K562 (cell line): ENCODE results near the gene UNC13A. TPM values are rescaled to one million over a fixed set of nuclear protein-coding genes. Genes with fewer than 3 reads are reported as not detected.
A peak's percentile ranks its signal among the peaks of the same experiment; 100 is the strongest.

ENCODE experiments used
- ATAC-seq: fragments of 200-7000 bp; cut with Tn5 transposase; 3 replicates; pipeline ENCODE4 v1.9.1; 2020; ENCODE audit warnings: moderate library complexity
- BruUV-seq: library from RNA; stranded (reverse); fragments of 400-500 nt; replicated peaks from 2 replicates; lab custom pipeline; 2021; lab: Mats Ljungman, UMichigan
- CTCF ChIA-PET: fragments of 300-600 bp; formaldehyde crosslinking; extraction: SDS; loops from one replicate; lab custom pipeline; 2021; ENCODE audit warnings: low intra/inter-chr PET ratio; lab: Yijun Ruan, JAX
- POLR2A ChIA-PET: fragments of 300-600, 350-650 bp; sonication (Branson Sonifier 250); formaldehyde crosslinking; extraction: SDS; loops from one replicate; lab custom pipeline; 2021; ENCODE audit warnings: antibody characterized with exemption, inconsistent platforms; lab: Yijun Ruan, JAX
- DNase-seq, 4 experiments: peaks; one replicate each; pipeline versions ENCODE4 v3.0.0 to v3.0.0-alpha.2; 2011 to 2018; ENCODE audit warnings: low spot score in 3 of 4, mixed read lengths in 3 of 4; ENCODE audit errors: extremely low read depth in 1 of 4
- FAIRE-seq: peaks from 2 replicates; lab custom pipeline; 2011; peaks lifted over from hg19 to GRCh38; lab: Jason Lieb, UNC
- H2AFZ ChIP-seq: 2 replicates; pipeline ENCODE4 v1.6.0; 2011; ENCODE audit warnings: low read depth, low read length, control low read depth, inconsistent platforms
- H3K27ac ChIP-seq: fragments of 200-600 bp; 3 replicates; pipeline ENCODE4 v1.8.0; 2011; ENCODE audit warnings: low read depth, mild to moderate bottlenecking, control low read depth, inconsistent platforms, low read length, moderate library complexity, mixed read lengths; ENCODE audit errors: extremely low read depth
- H3K27me3 ChIP-seq, 2 experiments: fragments of 300-600 bp in 1 of 2; 2 replicates in 1 of 2; 3 replicates in 1 of 2; pipeline versions ENCODE4 v1.6.0 to v1.8.0; 2011; ENCODE audit warnings: inconsistent platforms in 2 of 2, low read length in 2 of 2, mild to moderate bottlenecking in 1 of 2, mixed read lengths in 1 of 2, moderate library complexity in 1 of 2; ENCODE audit not compliant: control insufficient read depth in 2 of 2, insufficient read depth in 2 of 2
- H3K36me3 ChIP-seq: fragments of 300-600 bp; 3 replicates; pipeline ENCODE4 v1.8.0; 2011; ENCODE audit warnings: mild to moderate bottlenecking, low read length, inconsistent platforms; ENCODE audit not compliant: control insufficient read depth, insufficient read depth
- H3K4me1 ChIP-seq, 2 experiments: fragments of 200-600 bp in 1 of 2; replicated peaks in 1 of 2; 2 replicates in 1 of 2; 3 replicates in 1 of 2; pipeline versions ENCODE4 v1.5.1 to v1.8.0; 2011; ENCODE audit warnings: inconsistent platforms in 2 of 2, low read length in 2 of 2, mild to moderate bottlenecking in 1 of 2, mixed read lengths in 1 of 2, moderate library complexity in 1 of 2; ENCODE audit not compliant: control insufficient read depth in 2 of 2, insufficient read depth in 2 of 2
- H3K4me2 ChIP-seq: 2 replicates; pipeline ENCODE4 v1.6.1; 2011; ENCODE audit warnings: low read length, control low read depth, inconsistent platforms, mixed read lengths; ENCODE audit not compliant: insufficient read depth
- H3K4me3 ChIP-seq: fragments of 200-600 bp; sonication (generic), shearing (Covaris generic); 2 replicates; pipeline ENCODE4 v1.5.1; 2016; ENCODE audit warnings: control low read depth, inconsistent platforms
- H3K79me2 ChIP-seq: fragments of 200-600 bp; 3 replicates; pipeline ENCODE4 v1.8.0; 2011; ENCODE audit warnings: low read length, inconsistent platforms; ENCODE audit not compliant: control insufficient read depth, insufficient read depth
- H3K9ac ChIP-seq, 2 experiments: 2 replicates each; pipeline versions ENCODE4 v1.6.0 to v1.6.1; 2011; ENCODE audit warnings: low read depth in 2 of 2, low read length in 2 of 2, control low read depth in 1 of 2, inconsistent platforms in 1 of 2, mild to moderate bottlenecking in 1 of 2, mixed read lengths in 1 of 2; ENCODE audit not compliant: insufficient read depth in 1 of 2
- H3K9me1 ChIP-seq: one replicate; pipeline ENCODE4 v1.6.0; 2011; ENCODE audit warnings: inconsistent platforms, mild to moderate bottlenecking, low read length, moderate library complexity; ENCODE audit not compliant: control insufficient read depth, insufficient read depth
- H3K9me3 ChIP-seq: replicated peaks from 2 replicates; pipeline ENCODE4 v1.5.1; 2011; ENCODE audit warnings: low read depth, low read length, inconsistent platforms; ENCODE audit not compliant: control insufficient read depth, insufficient read depth
- H4K20me1 ChIP-seq: replicated peaks from 2 replicates; pipeline ENCODE4 v1.6.1; 2011; ENCODE audit warnings: low read length, inconsistent platforms, mixed read lengths; ENCODE audit not compliant: control insufficient read depth, insufficient read depth
- CAMTA2 ChIP-seq: fragments of 250-450 bp; sonication (Bioruptor Pico); conservative IDR thresholded peaks from 2 replicates; pipeline ENCODE4 v1.5.1; 2022
- CUX1 ChIP-seq: fragments of 200-800 bp; sonication (Bioruptor generic); IDR thresholded peaks from 2 replicates; pipeline ENCODE4 v1.6.1; 2016; ENCODE audit warnings: missing genetic modification characterization, missing compliant biosample characterization
- EWSR1 ChIP-seq: fragments of 450-650 bp; IDR thresholded peaks from 2 replicates; pipeline ENCODE4 v1.6.1; 2018; ENCODE audit warnings: borderline replicate concordance, mild to moderate bottlenecking, low read depth, moderate library complexity; ENCODE audit not compliant: partially characterized antibody
- HMGXB4 ChIP-seq: sonication (generic); formaldehyde crosslinking; IDR thresholded peaks from 2 replicates; pipeline ENCODE4 v1.8.1; 2023; ENCODE audit warnings: mild to moderate bottlenecking, missing genetic modification reagents
- ZNF76 ChIP-seq: fragments of 250-450 bp; sonication (Bioruptor Pico); IDR thresholded peaks from 2 replicates; pipeline ENCODE4 v1.4.0; 2020; ENCODE audit warnings: mild to moderate bottlenecking, moderate library complexity, borderline replicate concordance
- WGBS: fragments of 100-300 bp; shearing (Covaris generic); methylation state at CpG from one replicate; pipeline ENCODE4 v1.1.6; 2016; ENCODE audit warnings: low coverage, mixed read lengths; ENCODE audit not compliant: insufficient coverage; ENCODE audit errors: missing lambda C conversion rate; 5-methylcytosine and 5-hydroxymethylcytosine counted together
- in situ Hi-C: fragments of 300-500 bp; cut with MboI; formaldehyde crosslinking; loops from 4 replicates; pipeline ENCODE4 v1.15.0; 2018; ENCODE audit warnings: inconsistent platforms, mixed read lengths
- intact Hi-C: fragments of 100-400 bp; cut with micrococcal nuclease; formaldehyde crosslinking; loops from 2 replicates; pipeline ENCODE4 v1.14.2; 2022
- polyA plus RNA-seq, 8 experiments: library from polyadenylated mRNA; depleted of rRNA in 4 of 8; stranded (reverse) in 5 of 8; unstranded in 3 of 8; fragments of >200 nt; fragmentation: Nextera tagmentation in 2 of 8; fragmentation: Illumina TruSeq in 1 of 8; extraction: Ambion mirVana in 2 of 8; extraction: Trizol in 1 of 8; gene quantifications; 2 replicates each; pipeline versions ENCODE4 v1.2.1 to v1.2.3, GENCODE V29; 2011 to 2014; ENCODE audit warnings: inconsistent platforms in 1 of 8, missing spikeins in 1 of 8
- total RNA-seq, 7 experiments: library from RNA; depleted of rRNA in 6 of 7; stranded (reverse); fragments of >200 nt in 6 of 7; fragmentation: Illumina TruSeq in 2 of 7; extraction: Trizol in 2 of 7; gene quantifications; 2 replicates each; pipeline versions ENCODE4 v1.2.1 to v1.2.3, GENCODE V29; 2011 to 2021; ENCODE audit warnings: low replicate concordance in 1 of 7
- TF ChIP-seq, protein P1 (sequence below): fragments of 250-450 bp; sonication (Bioruptor Pico); IDR thresholded peaks from 2 replicates; pipeline ENCODE4 v1.5.0; 2021; ENCODE audit warnings: mild to moderate bottlenecking, moderate library complexity
- TF ChIP-seq, protein P2 (sequence below): fragments of 250-450 bp; sonication (Bioruptor Pico); IDR thresholded peaks from 2 replicates; pipeline ENCODE4 v1.8.0; 2021; ENCODE audit warnings: moderate library complexity, mild to moderate bottlenecking, inconsistent platforms

The UNC13A gene
- total and polyA plus RNA-seq, 9 of the 15 experiments (the other 6 are each of a cell fraction or from before 2014, with no cell fraction given) = 0.03 to 1.0 (median 0.25) TPM

DNA sequence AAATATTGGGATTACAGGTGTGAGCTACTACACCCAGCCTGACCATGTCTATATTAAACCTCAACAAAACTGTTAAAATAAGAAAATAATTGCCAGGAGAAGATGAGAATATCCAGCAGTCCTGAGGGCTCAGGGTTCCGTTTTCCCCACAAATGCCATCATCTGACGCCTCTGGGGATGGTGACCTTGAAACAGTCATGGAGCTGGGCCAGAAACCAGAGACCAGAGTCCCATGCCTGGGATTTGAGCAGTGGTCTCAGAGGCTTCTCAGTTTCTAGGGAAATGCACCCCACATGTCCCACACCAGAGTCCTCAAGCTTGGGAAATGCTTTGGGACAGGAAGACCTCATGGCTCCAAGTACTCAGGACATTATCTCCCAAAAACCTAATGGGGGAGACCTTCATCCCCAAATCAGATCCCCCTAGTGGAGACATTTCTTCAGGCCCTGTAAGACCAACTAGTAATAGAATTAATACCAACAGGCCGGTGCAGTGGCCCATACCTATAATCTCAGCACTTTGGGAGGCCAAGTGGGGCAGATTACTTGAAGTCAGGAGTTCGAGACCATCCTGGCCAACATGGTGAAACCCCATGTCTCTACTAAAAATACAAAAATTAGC is 28.3 kb upstream of the UNC13A start:
- Histone ChIP-seq H2AFZ (no peak overlapping the region), H3K4me2 (no peak overlapping the region), H3K9me3 (no peaks in the 10 kb centered on the region), H3K27ac (no peak overlapping the region), H3K36me3 (peaks cover 6% of the 10 kb centered on the region; the same call in 1 of the 3 replicates), H3K4me1 (peaks cover 24 to 34% of the 10 kb centered on the region in 2 experiments; a peak in 4 of 5 replicates), H3K4me3 (no peak overlapping the region), H3K9ac (no peak overlapping the region; a peak in 1 of 4 replicates), H4K20me1 (peaks cover 9% of the 10 kb centered on the region; the same call in 1 of the 2 replicates), H3K9me1 (no peaks in the 10 kb centered on the region), H3K27me3 (no peaks in the 10 kb centered on the region), H3K79me2 (peaks cover 17% of the 10 kb centered on the region)
- no peak for ATAC-seq
- CTCF ChIA-PET = no interaction called here
- FAIRE-seq = no peak
- in situ Hi-C loops (no loop called here), intact Hi-C loops (no loop called here)
- DNase-seq = peak in 1 of 4 experiments; percentile 8
- BruUV-seq = no TSS peak
- POLR2A ChIA-PET = interaction anchor here (0.7 to 0.9 kb wide), 3 partner anchors 98 to 559 kb away, joined by 3 to 5 read pairs (median 3); no protein-coding TSS in a partner anchor
- 49% methylated on average over 4 of the region's 4 CpGs for WGBS
- no peak for TF ChIP-seq CAMTA2 (CRISPR knock-in tag)
- TF ChIP-seq CUX1 (CRISPR knock-in tag) = no peak
- TF ChIP-seq ZNF76 = no peak
- TF ChIP-seq, protein P1, sequence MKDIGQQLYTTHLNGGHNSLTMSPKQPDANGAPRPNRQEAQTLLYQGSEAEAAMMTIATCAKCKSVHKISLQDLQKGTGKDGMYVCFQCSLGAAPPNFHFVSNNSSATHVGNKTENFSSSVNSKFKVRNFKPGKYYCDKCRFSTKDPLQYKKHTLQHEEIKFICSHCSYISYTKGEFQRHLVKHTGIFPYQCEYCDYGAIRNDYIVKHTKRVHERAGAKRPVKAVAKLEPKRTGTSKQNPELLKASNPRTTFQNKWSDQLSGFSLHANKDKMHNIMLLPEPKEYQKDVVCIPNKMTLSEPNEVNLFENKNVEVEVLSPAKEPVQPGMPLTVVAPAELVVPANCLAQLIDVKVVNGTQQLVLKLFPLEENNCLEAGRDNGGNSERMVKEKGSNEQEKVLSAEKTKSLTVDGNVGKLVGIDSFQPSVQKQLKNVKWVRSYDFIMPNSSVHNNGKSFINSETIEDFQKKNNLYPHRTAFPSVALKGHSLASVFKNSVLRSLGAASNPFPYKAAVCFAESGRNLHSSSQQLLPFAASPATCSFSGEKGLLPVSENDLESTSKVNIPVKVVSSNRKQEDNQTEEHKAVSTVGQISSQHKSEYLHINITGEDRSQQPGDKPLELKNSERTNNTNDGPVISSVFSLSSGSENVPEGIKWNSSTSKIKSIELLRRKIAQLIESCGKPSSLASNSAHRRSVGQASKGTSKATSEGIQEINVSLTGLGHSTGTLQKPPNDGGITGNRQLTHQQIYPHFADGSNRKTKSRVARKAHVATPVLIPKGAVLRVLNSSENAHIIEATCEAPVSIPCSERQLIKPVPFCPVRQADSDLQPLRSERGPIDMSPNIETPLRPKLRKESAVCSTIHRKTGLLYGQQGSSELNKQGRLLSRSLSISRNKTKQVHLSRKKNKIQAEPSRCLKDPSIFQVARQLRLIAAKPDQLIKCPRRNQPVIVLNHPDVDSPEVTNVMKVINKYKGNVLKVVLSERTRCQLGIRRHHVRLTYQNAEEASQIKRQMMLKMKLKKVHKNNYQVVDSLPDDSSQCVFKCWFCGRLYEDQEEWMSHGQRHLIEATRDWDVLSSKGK (CRISPR knock-in tag) = no peak
- TF ChIP-seq, protein P2, sequence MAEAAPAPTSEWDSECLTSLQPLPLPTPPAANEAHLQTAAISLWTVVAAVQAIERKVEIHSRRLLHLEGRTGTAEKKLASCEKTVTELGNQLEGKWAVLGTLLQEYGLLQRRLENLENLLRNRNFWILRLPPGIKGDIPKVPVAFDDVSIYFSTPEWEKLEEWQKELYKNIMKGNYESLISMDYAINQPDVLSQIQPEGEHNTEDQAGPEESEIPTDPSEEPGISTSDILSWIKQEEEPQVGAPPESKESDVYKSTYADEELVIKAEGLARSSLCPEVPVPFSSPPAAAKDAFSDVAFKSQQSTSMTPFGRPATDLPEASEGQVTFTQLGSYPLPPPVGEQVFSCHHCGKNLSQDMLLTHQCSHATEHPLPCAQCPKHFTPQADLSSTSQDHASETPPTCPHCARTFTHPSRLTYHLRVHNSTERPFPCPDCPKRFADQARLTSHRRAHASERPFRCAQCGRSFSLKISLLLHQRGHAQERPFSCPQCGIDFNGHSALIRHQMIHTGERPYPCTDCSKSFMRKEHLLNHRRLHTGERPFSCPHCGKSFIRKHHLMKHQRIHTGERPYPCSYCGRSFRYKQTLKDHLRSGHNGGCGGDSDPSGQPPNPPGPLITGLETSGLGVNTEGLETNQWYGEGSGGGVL (CRISPR knock-in tag) = no peak
- TF ChIP-seq EWSR1 = no peak
- TF ChIP-seq HMGXB4 (CRISPR knock-in tag) = no peak
